ENCODE data around the gene BICC1. TPM values are rescaled to one million over a fixed set of nuclear protein-coding genes. Genes with fewer than 3 reads are reported as not detected.

The BICC1 gene
- total RNA-seq, 1 experiment from 2014 or later: 13.9 TPM

DNA sequence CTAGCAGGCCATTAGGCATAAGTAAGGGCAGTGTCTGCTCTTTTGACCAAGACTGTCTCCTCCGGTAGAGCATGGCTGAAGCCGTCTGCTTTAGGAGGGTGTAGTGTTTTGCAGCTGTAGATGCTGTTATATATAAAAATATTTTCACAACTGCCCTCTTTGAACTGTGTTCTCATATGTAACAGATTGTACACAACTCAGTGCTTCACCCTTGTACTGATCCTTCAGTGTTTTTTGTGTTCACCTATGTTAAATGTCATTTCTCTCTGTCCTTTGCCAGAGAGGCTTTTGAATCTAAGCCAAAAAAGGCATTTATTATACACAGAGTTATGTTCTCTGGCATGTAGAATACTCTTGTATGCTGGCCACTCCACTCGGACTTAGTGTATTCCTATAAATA lies 135.5 kb downstream of the BICC1 start:
- Histone ChIP-seq H3K27ac (ENCODE audit: low read length) (no peak overlapping the region), H3K9me3 (ENCODE audit: low read length) (no peaks in the 10 kb centered on the region), H3K27me3 (ENCODE audit: low read length) (peaks cover 10% of the 10 kb centered on the region), H3K79me2 (ENCODE audit: low read length) (no peaks in the 10 kb centered on the region), H3K4me1 (ENCODE audit: insufficient read depth, low read length) (peaks cover 13% of the 10 kb centered on the region; the same call in 1 of the 2 replicates), H3K36me3 (ENCODE audit: low read depth, low read length) (no peaks in the 10 kb centered on the region), H3K9me2 (replicated peaks; ENCODE audit: low read length) (no peaks in the 10 kb centered on the region), H4K20me1 (ENCODE audit: low read length) (no peaks in the 10 kb centered on the region), H3K9ac (ENCODE audit: low read length) (no peak overlapping the region), H2AFZ (ENCODE audit: low read length) (no peak overlapping the region), H3K4me2 (ENCODE audit: low read length) (no peak overlapping the region), H3K4me3 (ENCODE audit: low read length) (no peak overlapping the region), H3F3A (ENCODE audit: low read length, unreplicated experiment) (no peaks in the 10 kb centered on the region)
- CTCF ChIA-PET: interaction anchor here (0.6 kb wide), 1 partner anchor 233 kb away, joined by 3 read pairs; no protein-coding TSS in a partner anchor
- no TSS peak for BruUV-seq (replicated peaks)
- TF ChIP-seq EZH2 (IDR thresholded peaks at IDR 0.05; ENCODE audit: low read length, unreplicated experiment) (no peak), EZH2phosphoT487 (IDR thresholded peaks at IDR 0.05; ENCODE audit: borderline replicate concordance, low read length) (no peak)
- TF ChIP-seq, protein P1, sequence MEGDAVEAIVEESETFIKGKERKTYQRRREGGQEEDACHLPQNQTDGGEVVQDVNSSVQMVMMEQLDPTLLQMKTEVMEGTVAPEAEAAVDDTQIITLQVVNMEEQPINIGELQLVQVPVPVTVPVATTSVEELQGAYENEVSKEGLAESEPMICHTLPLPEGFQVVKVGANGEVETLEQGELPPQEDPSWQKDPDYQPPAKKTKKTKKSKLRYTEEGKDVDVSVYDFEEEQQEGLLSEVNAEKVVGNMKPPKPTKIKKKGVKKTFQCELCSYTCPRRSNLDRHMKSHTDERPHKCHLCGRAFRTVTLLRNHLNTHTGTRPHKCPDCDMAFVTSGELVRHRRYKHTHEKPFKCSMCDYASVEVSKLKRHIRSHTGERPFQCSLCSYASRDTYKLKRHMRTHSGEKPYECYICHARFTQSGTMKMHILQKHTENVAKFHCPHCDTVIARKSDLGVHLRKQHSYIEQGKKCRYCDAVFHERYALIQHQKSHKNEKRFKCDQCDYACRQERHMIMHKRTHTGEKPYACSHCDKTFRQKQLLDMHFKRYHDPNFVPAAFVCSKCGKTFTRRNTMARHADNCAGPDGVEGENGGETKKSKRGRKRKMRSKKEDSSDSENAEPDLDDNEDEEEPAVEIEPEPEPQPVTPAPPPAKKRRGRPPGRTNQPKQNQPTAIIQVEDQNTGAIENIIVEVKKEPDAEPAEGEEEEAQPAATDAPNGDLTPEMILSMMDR (conservative IDR thresholded peaks at IDR 0.05; ENCODE audit: low read depth, low read length): no peak
- intact Hi-C loops (cut with micrococcal nuclease): no loop called here
- POLR2A ChIA-PET (ENCODE audit: unreplicated experiment): no interaction called here
- DNase-seq: no peak
- no peak for ATAC-seq

DNA sequence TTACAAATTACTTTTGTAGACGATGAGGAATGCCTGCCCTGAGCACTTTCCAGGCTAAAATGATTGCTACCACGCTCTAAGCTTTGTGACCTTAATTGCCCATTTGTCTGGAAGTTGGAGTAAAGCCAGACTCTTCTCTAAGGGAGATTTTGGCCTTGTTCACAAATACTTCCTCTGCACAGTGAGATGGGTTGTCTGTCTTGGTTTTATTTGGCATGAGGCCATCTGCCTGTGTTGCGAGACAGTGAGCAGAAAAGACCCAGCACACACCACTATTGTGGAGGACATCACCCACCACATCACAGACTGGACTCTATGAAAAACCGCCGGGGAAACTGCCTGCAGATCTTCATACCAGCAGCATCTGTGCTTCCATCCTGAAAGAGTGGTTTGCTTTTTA lies 138.4 kb downstream of the BICC1 start:
- no peaks in the 10 kb centered on the region for H3K36me3 ChIP-seq (ENCODE audit: low read depth, low read length)
- peaks cover 9% of the 10 kb centered on the region; the same call in 1 of the 2 replicates for H3K4me1 ChIP-seq (ENCODE audit: insufficient read depth, low read length)
- H3F3A ChIP-seq (ENCODE audit: low read length, unreplicated experiment): no peaks in the 10 kb centered on the region
- no TSS peak for BruUV-seq (replicated peaks)
- ATAC-seq (no peak), DNase-seq (no peak)
- TF ChIP-seq EZH2phosphoT487 (IDR thresholded peaks at IDR 0.05; ENCODE audit: borderline replicate concordance, low read length): no peak
- TF ChIP-seq, protein P1 (conservative IDR thresholded peaks at IDR 0.05; ENCODE audit: low read depth, low read length): no peak
- TF ChIP-seq EZH2 (IDR thresholded peaks at IDR 0.05; ENCODE audit: low read length, unreplicated experiment): no peak
- intact Hi-C loops (cut with micrococcal nuclease): no loop called here
- no peaks in the 10 kb centered on the region for H3K9me3 ChIP-seq (ENCODE audit: low read length)
- POLR2A ChIA-PET (ENCODE audit: unreplicated experiment): no interaction called here
- H4K20me1 ChIP-seq (ENCODE audit: low read length): no peaks in the 10 kb centered on the region
- H3K9me2 ChIP-seq (replicated peaks; ENCODE audit: low read length): no peaks in the 10 kb centered on the region
- no peak overlapping the region for H3K4me2 ChIP-seq (ENCODE audit: low read length)
- H3K4me3 ChIP-seq (ENCODE audit: low read length): no peak overlapping the region
- no peaks in the 10 kb centered on the region; the same call in 1 of the 2 replicates for H3K27me3 ChIP-seq (ENCODE audit: low read length)
- no peak overlapping the region for H2AFZ ChIP-seq (ENCODE audit: low read length)
- H3K27ac ChIP-seq (ENCODE audit: low read length): no peak overlapping the region
- CTCF ChIA-PET: no interaction called here
- H3K9ac ChIP-seq (ENCODE audit: low read length): no peak overlapping the region
- no peaks in the 10 kb centered on the region for H3K79me2 ChIP-seq (ENCODE audit: low read length)

DNA sequence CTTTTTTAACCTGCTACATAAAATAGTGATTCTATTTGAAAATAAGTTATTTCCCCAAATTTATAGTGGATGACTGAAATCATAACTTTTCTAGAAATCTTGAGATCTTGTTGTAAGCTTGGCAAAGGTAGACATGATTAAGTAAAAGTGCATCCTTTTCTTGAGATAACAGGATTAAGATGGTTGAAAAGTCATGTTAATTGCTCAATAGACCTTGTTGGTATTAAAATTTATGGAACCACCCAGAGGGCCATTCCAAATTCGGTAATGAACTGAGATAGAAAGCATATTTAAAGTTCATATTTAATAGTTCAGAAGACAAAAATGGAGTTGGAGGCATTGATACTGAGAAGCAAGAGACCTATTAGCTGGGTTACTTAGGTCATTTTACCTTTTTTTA lies 139.1 kb downstream of the BICC1 start:
- H3K4me2 ChIP-seq (ENCODE audit: low read length): no peak overlapping the region
- no peak overlapping the region for H3K9ac ChIP-seq (ENCODE audit: low read length)
- no peaks in the 10 kb centered on the region for H3K9me3 ChIP-seq (ENCODE audit: low read length)
- BruUV-seq (replicated peaks): no TSS peak
- 0 out of 2 replicates have a peak, but pooled peaks cover 8% of the 10 kb centered on the region for H3K4me1 ChIP-seq (ENCODE audit: insufficient read depth, low read length)
- intact Hi-C loops (cut with micrococcal nuclease): no loop called here
- no peak overlapping the region for H3K27ac ChIP-seq (ENCODE audit: low read length)
- no peak for ATAC-seq
- DNase-seq: no peak
- TF ChIP-seq, protein P1 (conservative IDR thresholded peaks at IDR 0.05; ENCODE audit: low read depth, low read length): no peak
- TF ChIP-seq EZH2 (IDR thresholded peaks at IDR 0.05; ENCODE audit: low read length, unreplicated experiment): no peak
- TF ChIP-seq EZH2phosphoT487 (IDR thresholded peaks at IDR 0.05; ENCODE audit: borderline replicate concordance, low read length): no peak
- no peak overlapping the region for H3K4me3 ChIP-seq (ENCODE audit: low read length)
- POLR2A ChIA-PET (ENCODE audit: unreplicated experiment): no interaction called here
- CTCF ChIA-PET: no interaction called here
- H3K9me2 ChIP-seq (replicated peaks; ENCODE audit: low read length): no peaks in the 10 kb centered on the region
- H3K79me2 ChIP-seq (ENCODE audit: low read length): no peaks in the 10 kb centered on the region
- H3F3A ChIP-seq (ENCODE audit: low read length, unreplicated experiment): no peaks in the 10 kb centered on the region
- no peak overlapping the region for H2AFZ ChIP-seq (ENCODE audit: low read length)
- H4K20me1 ChIP-seq (ENCODE audit: low read length): no peaks in the 10 kb centered on the region
- peaks cover 3% of the 10 kb centered on the region; the same call in 1 of the 2 replicates for H3K27me3 ChIP-seq (ENCODE audit: low read length)
- no peaks in the 10 kb centered on the region for H3K36me3 ChIP-seq (ENCODE audit: low read depth, low read length)

All from PC-3 (cell line).